ENCODE measurements around the gene SLC25A28. TPM values are rescaled to one million over a fixed set of nuclear protein-coding genes. Genes with fewer than 3 reads are reported as not detected.

Gene SLC25A28
- 19.6 and 22.2 TPM in 2 replicates for total RNA-seq (2021)
- long read RNA-seq, partial matches to known transcripts: 2 of 5 reads
- long read RNA-seq, other reads (novel, unspliced or antisense): 3 of 5 reads

DNA sequence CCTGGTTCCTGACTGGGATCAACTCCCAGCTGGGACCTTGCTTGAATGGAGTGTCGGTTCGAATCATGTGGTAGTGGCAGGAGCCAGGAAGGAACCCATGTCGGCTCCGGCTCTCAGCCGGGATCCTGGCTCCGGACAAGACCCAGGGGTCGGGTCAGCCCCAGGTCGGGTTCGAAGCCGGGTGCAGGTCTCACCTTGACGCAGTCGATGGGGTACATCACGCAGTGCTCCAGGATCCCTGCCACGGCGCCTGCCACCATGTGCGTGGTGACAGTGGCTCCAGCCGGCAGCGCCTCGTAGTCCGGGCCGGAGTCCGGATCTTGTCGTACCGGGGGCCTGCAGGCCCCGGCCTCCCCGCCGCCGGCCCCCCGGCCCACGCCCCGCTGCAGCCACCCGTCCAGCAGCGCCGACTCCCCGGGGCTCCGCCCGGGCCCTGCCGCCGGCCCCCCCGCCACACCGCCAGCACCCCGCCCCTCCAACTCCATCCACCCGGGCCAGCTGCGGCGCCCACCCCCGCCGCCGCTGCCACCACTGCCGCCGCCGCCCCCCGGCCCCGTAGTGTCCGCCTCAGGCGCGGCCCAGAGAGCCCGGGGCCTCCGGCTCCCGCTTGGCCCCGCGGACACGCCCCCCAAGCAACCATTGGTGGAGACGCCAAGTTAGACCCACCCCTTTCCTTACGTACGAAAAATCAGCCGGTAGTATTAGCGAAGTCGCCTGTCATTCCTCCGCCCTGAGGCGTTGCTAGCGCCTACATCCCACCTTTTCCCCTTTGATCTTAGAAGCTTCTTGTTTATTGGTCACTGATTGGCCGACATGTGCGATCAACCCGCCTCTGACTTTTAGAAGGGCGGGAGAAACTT is at the start of gene SLC25A28:
TSS of gene SLC25A28 (minus strand) at position 589 of the 860 bp plus-strand sequence. CDS start at position 485, 104 bp downstream.
- peaks cover 21% of the 10 kb centered on the region for H3K23me2 ChIP-seq (ENCODE audit: insufficient read length, low read depth, low read length, poor library complexity, severe bottlenecking)
- WGBS (ENCODE audit: extremely low coverage, insufficient read length, low lambda C conversion rate): no CpG with 5 or more reads among the region's 75 CpGs
- H3K4me1 ChIP-seq (ENCODE audit: insufficient read depth, low read length): peaks cover 5% of the 10 kb centered on the region; the same call in 1 of the 2 replicates
- H4K20me1 ChIP-seq (ENCODE audit: control insufficient read depth, insufficient read depth, insufficient read length): no peaks in the 10 kb centered on the region
- peaks cover 4% of the 10 kb centered on the region for H3K79me1 ChIP-seq (ENCODE audit: insufficient read depth, low read depth, low read length, poor library complexity, severe bottlenecking)
- H3K27me3 Mint-ChIP-seq (ENCODE audit: low read depth): peaks cover 13% of the 10 kb centered on the region
- H2BK5ac ChIP-seq (ENCODE audit: insufficient read length, low read length): no peak within 1 kb of the TSS
- no peaks in the 10 kb centered on the region for H3K9me3 Mint-ChIP-seq
- peaks cover 25 to 26% of the 10 kb centered on the region in 2 experiments for H3K4me1 Mint-ChIP-seq
- H3K23ac ChIP-seq (ENCODE audit: insufficient read length, low read depth, low read length): no peak within 1 kb of the TSS
- H2AK5ac ChIP-seq (ENCODE audit: insufficient read length, low read length): no peak within 1 kb of the TSS
- H2BK12ac ChIP-seq (ENCODE audit: insufficient read length, low read depth, low read length): no peak within 1 kb of the TSS
- H3K27ac ChIP-seq (ENCODE audit: insufficient read length, low read depth, low read length): peak within 1 kb of the TSS; percentile 4
- TF ChIP-seq, protein P1, sequence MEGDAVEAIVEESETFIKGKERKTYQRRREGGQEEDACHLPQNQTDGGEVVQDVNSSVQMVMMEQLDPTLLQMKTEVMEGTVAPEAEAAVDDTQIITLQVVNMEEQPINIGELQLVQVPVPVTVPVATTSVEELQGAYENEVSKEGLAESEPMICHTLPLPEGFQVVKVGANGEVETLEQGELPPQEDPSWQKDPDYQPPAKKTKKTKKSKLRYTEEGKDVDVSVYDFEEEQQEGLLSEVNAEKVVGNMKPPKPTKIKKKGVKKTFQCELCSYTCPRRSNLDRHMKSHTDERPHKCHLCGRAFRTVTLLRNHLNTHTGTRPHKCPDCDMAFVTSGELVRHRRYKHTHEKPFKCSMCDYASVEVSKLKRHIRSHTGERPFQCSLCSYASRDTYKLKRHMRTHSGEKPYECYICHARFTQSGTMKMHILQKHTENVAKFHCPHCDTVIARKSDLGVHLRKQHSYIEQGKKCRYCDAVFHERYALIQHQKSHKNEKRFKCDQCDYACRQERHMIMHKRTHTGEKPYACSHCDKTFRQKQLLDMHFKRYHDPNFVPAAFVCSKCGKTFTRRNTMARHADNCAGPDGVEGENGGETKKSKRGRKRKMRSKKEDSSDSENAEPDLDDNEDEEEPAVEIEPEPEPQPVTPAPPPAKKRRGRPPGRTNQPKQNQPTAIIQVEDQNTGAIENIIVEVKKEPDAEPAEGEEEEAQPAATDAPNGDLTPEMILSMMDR (conservative IDR thresholded peaks at IDR 0.05): no peak
- H2BK15ac ChIP-seq (ENCODE audit: low read depth, low read length): no peak within 1 kb of the TSS
- H3K27ac Mint-ChIP-seq: peak within 1 kb of the TSS; percentile 73 to 93 (median 90)
- peak within 1 kb of the TSS; percentile 96 for H3K4me2 ChIP-seq (ENCODE audit: insufficient read depth, insufficient read length, low read length)
- no peaks in the 10 kb centered on the region for H3K79me2 ChIP-seq (ENCODE audit: insufficient read depth, low read length)
- no peak within 1 kb of the TSS for H3T11ph ChIP-seq (ENCODE audit: low read length)
- no peaks in the 10 kb centered on the region for H3K9me3 ChIP-seq (ENCODE audit: control insufficient read depth, low read depth, low read length)
- H2BK20ac ChIP-seq (ENCODE audit: low read depth, low read length, poor library complexity, severe bottlenecking): no peak within 1 kb of the TSS
- peak within 1 kb of the TSS; percentile 78 for H3K9ac ChIP-seq (ENCODE audit: extremely low read depth, insufficient read length, low read length)
- H2AFZ ChIP-seq (ENCODE audit: low read length): no peak within 1 kb of the TSS
- no peaks in the 10 kb centered on the region; a peak in 1 of 7 replicates for H3K36me3 Mint-ChIP-seq (ENCODE audit: insufficient read depth in 1 of 3, low read depth in 3 of 3)
- no peaks in the 10 kb centered on the region for H3K27me3 ChIP-seq (ENCODE audit: insufficient read depth, low read length)
- no peak within 1 kb of the TSS for H4K91ac ChIP-seq (ENCODE audit: insufficient read length, low read depth, low read length)
- peak; percentile 99 for DNase-seq
- H3K56ac ChIP-seq (ENCODE audit: insufficient read length, low read depth, low read length): no peak within 1 kb of the TSS
- H3K4me3 Mint-ChIP-seq: peak within 1 kb of the TSS; percentile 80 to 86
- H2BK120ac ChIP-seq (ENCODE audit: low read depth, low read length, poor library complexity, severe bottlenecking): no peak within 1 kb of the TSS
- H4K5ac ChIP-seq (ENCODE audit: insufficient read length, low read depth, low read length): no peak within 1 kb of the TSS
- no peak within 1 kb of the TSS for H3K4ac ChIP-seq (ENCODE audit: low read depth, low read length)
- H3K14ac ChIP-seq (ENCODE audit: insufficient read depth, low read length): peak within 1 kb of the TSS; percentile 59
- H4K8ac ChIP-seq (replicated peaks; ENCODE audit: insufficient read length, low read depth, low read length): no peak within 1 kb of the TSS
- H3K18ac ChIP-seq (ENCODE audit: insufficient read length, low read depth, low read length): peak within 1 kb of the TSS; percentile 55

Measured in H9 (cell line).